ENCODE data around the gene TNKS2.

Gene TNKS2

DNA sequence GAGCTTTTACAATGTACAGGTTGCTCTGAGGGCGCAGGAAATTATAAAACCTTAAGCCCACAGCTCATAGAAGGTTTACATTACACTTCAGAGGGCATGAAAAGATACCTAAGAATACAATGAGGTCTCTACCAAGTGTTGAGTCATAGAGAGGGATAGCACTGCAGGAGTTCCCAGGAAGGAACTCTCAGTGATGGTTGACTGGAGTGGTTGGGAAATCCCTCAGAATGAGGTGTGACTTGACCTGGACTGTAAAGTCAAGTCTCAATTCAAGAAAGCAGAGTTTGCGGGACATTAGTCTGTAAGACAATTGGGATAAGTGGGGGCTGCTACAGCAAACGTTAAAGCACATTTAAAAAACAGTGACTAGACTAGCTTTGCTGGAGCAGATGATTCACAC is 21.9 kb downstream of the TNKS2 start:
- TF ChIP-seq TAF1 (IDR thresholded peaks at IDR 0.05; ENCODE audit: borderline replicate concordance, low read depth, low read length) = no peak
- no peak for TF ChIP-seq POLR2AphosphoS5 (IDR thresholded peaks at IDR 0.05; ENCODE audit: low read depth, low read length)
- TF ChIP-seq POLR2A (IDR thresholded peaks at IDR 0.05; ENCODE audit: low read depth, low read length) = no peak
- DNase-seq (ENCODE audit: insufficient read length) = no peak
- FAIRE-seq = no peak

DNA sequence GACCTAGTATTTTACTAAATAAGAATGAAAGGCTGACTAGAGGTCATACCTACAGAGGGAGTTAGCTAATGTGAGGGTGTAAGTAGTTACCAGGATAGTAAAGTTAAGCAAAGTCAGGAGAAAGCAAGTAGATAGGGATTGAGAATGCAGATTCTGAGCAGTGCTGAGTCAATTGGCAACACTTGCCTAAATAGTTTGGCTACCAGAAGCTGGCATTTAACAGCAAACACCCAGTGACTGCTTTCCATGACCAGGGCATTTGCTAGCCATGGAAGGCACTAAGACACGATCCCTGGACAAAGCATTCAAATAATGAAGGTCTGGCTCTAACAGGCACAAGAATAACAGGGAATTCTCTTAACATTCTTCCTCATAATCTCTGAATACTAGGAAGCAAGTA is 25.9 kb downstream of the TNKS2 start:
- no peak for FAIRE-seq

DNA sequence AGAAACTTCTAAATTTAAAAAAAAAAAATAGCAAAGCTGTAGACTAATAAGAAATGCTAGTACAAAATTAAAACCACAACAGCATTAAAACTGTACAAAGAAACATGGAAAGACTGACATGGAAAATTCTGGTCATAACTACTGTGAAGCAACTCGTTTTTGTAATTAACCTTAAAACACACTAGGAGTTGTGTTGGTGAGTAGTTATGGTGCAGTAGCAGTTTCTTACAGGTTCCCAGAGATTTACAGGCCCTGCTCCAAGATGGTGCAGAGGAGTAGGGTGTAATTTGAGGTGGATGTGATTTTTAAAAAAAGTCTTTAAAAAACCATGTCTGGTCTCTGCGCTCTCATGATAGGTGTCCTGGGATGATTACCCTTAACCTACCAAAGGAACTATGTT is 31.0 kb downstream of the TNKS2 start:
- FAIRE-seq = no peak
- TF ChIP-seq TAF1 (IDR thresholded peaks at IDR 0.05; ENCODE audit: borderline replicate concordance, low read depth, low read length) = no peak
- no peak for TF ChIP-seq POLR2A (IDR thresholded peaks at IDR 0.05; ENCODE audit: low read depth, low read length)
- TF ChIP-seq POLR2AphosphoS5 (IDR thresholded peaks at IDR 0.05; ENCODE audit: low read depth, low read length) = no peak
- DNase-seq (ENCODE audit: insufficient read length) = no peak

More for the DNA sequence above, 25.9 kb downstream of the TNKS2 start:
- no peak for DNase-seq (ENCODE audit: insufficient read length)
- TF ChIP-seq TAF1 (IDR thresholded peaks at IDR 0.05; ENCODE audit: borderline replicate concordance, low read depth, low read length) (no peak), POLR2AphosphoS5 (IDR thresholded peaks at IDR 0.05; ENCODE audit: low read depth, low read length) (no peak), POLR2A (IDR thresholded peaks at IDR 0.05; ENCODE audit: low read depth, low read length) (no peak)

DNA sequence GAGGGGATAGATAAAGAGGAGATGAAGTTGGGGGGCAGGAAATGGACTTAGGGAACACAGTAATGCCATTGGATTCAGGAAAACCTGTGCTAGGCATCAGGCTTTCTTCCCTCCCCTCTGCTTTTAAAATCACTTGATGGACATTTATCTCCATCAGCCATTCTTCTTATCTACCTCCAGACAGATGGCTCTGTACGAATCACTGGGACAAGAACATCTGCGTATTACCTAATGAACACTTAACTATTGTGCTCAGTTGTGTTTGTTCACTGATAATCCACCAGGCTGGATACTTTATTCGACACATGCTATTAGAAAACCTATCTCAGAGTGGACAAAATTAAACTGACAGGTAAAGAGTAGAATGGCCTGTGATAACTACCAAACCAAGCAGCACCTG is 40.0 kb downstream of the TNKS2 start:
- DNase-seq (ENCODE audit: insufficient read length) (no peak), FAIRE-seq (no peak)
- TF ChIP-seq TAF1 (IDR thresholded peaks at IDR 0.05; ENCODE audit: borderline replicate concordance, low read depth, low read length) (no peak), POLR2A (IDR thresholded peaks at IDR 0.05; ENCODE audit: low read depth, low read length) (no peak), POLR2AphosphoS5 (IDR thresholded peaks at IDR 0.05; ENCODE audit: low read depth, low read length) (no peak)

DNA sequence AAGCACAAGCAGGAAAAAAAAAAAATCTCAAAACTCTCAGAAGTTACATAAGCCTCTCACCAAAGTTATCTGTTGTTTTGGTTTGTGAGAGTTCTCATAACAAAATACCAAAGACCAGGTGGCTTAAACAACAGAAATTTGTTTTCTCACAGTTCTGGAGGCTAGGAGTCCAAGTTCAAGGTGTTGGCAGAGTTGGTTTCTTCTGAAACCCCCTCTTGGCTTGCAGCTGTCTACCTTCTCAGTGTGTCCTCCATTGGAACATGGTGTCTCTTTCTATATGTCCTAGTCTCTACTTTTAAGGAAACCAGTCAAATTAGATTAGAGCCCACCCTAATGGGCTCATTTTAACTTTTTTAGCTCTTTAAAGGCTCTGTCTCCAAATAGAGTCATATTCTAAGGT is 44.9 kb downstream of the TNKS2 start:
- TF ChIP-seq POLR2A (IDR thresholded peaks at IDR 0.05; ENCODE audit: low read depth, low read length) = no peak
- TF ChIP-seq POLR2AphosphoS5 (IDR thresholded peaks at IDR 0.05; ENCODE audit: low read depth, low read length) = no peak
- no peak for TF ChIP-seq TAF1 (IDR thresholded peaks at IDR 0.05; ENCODE audit: borderline replicate concordance, low read depth, low read length)
- no peak for DNase-seq (ENCODE audit: insufficient read length)

DNA sequence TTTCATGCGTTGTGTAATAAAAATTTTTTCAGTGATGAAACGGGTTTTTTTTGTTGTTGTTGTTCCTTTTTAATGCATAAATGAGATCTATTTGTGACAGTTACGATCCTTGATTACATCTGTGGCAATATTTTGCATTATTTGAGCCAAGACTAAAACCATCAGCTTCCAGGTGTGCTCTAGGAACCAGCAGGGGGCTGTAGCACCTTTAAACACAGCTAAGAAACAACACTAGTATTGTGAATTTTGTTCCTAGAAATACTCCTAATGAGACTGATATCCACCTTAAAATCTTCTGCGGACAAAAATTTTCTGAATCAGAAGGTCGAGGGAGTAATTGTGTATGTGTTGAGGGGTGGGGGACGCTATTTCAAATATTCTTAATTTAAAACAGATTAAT is 58.4 kb downstream of the TNKS2 start:
- DNase-seq (ENCODE audit: insufficient read length) (no peak), FAIRE-seq (peak; percentile 36)
- no peak for TF ChIP-seq POLR2A (IDR thresholded peaks at IDR 0.05; ENCODE audit: low read depth, low read length)
- no peak for TF ChIP-seq POLR2AphosphoS5 (IDR thresholded peaks at IDR 0.05; ENCODE audit: low read depth, low read length)
- TF ChIP-seq TAF1 (IDR thresholded peaks at IDR 0.05; ENCODE audit: borderline replicate concordance, low read depth, low read length) = no peak

More for the DNA sequence above, 44.9 kb downstream of the TNKS2 start:
- no peak for FAIRE-seq

DNA sequence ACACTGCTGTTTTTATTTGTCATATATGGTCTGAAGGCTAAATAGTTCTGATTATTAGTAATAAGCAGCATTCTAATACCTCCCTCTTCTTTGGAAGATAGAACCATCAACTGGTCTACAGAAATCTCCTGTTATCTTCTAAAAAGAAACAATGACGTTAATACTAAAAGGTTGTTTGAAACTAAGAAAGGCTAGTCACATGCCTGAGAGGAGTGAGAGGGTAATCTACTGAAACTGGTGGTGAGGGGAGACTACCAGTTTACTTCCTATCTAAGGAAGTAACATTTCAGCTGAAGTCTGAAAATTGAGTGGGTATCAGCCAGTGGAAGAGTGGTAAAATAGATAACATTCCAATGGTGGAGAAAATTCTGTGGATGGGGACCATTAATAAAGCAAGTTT is 62.7 kb downstream of the TNKS2 start:
- TF ChIP-seq POLR2A (IDR thresholded peaks at IDR 0.05; ENCODE audit: low read depth, low read length) = no peak
- no peak for TF ChIP-seq POLR2AphosphoS5 (IDR thresholded peaks at IDR 0.05; ENCODE audit: low read depth, low read length)
- TF ChIP-seq TAF1 (IDR thresholded peaks at IDR 0.05; ENCODE audit: borderline replicate concordance, low read depth, low read length) = no peak
- FAIRE-seq = no peak
- DNase-seq (ENCODE audit: insufficient read length) = no peak

DNA sequence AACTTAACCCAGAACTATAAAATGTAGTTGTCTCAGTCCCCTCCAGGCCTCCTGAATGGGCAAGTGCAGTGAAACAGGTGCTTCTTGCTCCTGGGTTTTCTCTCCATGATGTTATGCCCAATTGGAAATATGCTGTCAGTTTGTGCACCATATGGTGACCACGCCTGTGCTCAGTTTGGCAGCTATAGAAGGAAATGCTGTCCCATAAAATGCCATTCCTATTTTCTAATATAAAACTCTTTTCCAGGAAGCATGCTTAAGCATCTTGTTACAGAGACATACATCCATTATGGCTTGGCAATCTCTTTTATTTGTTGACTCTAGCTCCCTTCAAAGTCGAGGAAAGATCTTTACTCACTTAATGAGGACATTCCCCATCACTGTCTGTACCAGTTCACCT is 65.9 kb downstream of the TNKS2 start:
- FAIRE-seq = no peak
- TF ChIP-seq TAF1 (IDR thresholded peaks at IDR 0.05; ENCODE audit: borderline replicate concordance, low read depth, low read length) (no peak), POLR2A (IDR thresholded peaks at IDR 0.05; ENCODE audit: low read depth, low read length) (no peak), POLR2AphosphoS5 (IDR thresholded peaks at IDR 0.05; ENCODE audit: low read depth, low read length) (no peak)
- no peak for DNase-seq (ENCODE audit: insufficient read length)

DNA sequence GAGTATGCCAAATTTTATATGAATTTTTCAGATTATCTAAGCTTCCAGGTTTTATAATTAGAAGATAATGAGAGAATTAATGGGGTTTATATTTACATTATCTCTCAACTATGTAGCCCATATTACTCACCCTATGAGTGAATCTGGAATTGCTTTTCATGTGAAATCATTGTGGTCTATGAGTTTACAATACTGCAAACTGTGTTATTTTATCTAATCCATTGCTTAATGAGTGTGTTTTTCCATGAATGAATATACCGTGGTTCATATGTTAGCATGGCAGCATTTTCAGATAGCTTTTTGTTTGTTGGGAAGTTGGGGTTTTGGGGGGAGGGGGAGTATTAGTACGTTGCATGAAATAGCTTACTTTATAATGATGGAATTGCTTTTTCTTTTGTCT is 66.5 kb downstream of the TNKS2 start:
- no peak for FAIRE-seq
- no peak for DNase-seq (ENCODE audit: insufficient read length)

DNA sequence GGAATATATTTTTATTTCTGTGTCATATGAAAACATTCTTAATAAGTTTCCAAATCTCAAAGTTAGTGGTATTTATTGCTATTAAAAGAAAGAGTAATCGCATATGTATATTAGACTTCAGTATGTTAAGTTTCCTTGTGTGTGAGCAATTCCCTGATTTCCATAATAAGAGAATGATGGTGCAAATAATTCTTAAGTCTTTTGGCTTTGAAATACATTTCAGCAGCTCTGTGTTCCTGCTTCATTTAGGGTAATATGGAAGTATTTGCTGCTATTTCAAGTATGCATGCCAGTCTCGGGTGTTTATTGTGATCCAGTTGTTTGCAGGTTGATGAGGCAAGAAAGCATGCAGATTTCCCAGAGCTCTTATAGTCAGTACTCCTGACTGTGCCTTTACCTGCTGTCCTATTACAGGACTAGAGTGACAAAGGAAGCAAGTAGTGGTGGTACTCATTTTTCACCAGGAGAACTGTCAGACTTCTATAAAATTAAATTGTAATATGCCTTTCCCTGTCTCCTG is 67.4 kb downstream of the TNKS2 start:
- no peak for TF ChIP-seq POLR2A (IDR thresholded peaks at IDR 0.05; ENCODE audit: low read depth, low read length)
- no peak for TF ChIP-seq POLR2AphosphoS5 (IDR thresholded peaks at IDR 0.05; ENCODE audit: low read depth, low read length)
- TF ChIP-seq TAF1 (IDR thresholded peaks at IDR 0.05; ENCODE audit: borderline replicate concordance, low read depth, low read length) = no peak
- no peak for DNase-seq (ENCODE audit: insufficient read length)
- FAIRE-seq = no peak

More for the DNA sequence above, 66.5 kb downstream of the TNKS2 start:
- TF ChIP-seq POLR2AphosphoS5 (IDR thresholded peaks at IDR 0.05; ENCODE audit: low read depth, low read length) (no peak), TAF1 (IDR thresholded peaks at IDR 0.05; ENCODE audit: borderline replicate concordance, low read depth, low read length) (no peak), POLR2A (IDR thresholded peaks at IDR 0.05; ENCODE audit: low read depth, low read length) (no peak)

DNA sequence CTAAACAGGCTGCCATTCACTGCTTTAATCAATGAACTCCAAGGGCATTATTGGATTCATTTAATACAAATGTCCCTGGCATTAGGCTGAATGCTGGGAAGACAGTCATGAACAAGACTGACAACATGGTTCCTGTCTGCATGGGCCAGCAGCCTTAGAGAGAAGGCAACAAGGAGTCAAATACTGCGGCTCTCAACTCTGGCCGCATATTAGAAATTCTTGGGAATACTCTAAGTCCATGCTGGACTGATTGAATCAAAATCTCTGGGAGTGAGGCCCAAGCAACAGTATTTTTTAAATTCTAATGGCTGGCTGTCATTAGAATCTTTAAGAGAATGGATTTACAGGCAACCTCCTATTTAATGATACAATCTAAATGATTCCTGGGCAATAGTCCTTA is 76.9 kb downstream of the TNKS2 start:
- TF ChIP-seq TAF1 (IDR thresholded peaks at IDR 0.05; ENCODE audit: borderline replicate concordance, low read depth, low read length) (no peak), POLR2A (IDR thresholded peaks at IDR 0.05; ENCODE audit: low read depth, low read length) (no peak), POLR2AphosphoS5 (IDR thresholded peaks at IDR 0.05; ENCODE audit: low read depth, low read length) (no peak)
- DNase-seq (ENCODE audit: insufficient read length) (no peak), FAIRE-seq (no peak)

DNA sequence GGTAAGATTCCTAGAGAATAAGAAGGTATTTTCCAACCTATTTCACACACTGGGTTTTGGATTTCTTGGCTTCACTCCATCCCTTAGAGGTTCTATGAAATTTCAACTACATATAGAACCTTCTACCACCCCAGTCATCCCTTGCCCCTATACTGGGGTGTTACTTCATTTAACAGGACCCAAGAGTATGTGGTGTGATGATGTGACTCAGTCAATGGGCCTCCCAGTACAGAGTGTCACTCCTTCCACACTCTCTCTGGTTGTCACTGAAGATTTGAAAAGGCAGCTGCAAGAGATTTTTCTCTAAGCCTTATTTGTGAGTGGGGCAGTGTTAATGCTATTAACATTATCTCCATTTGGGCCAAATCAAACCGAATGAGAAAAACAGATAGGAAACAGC is 77.6 kb downstream of the TNKS2 start:
- FAIRE-seq (no peak), DNase-seq (ENCODE audit: insufficient read length) (no peak)
- no peak for TF ChIP-seq POLR2A (IDR thresholded peaks at IDR 0.05; ENCODE audit: low read depth, low read length)
- TF ChIP-seq TAF1 (IDR thresholded peaks at IDR 0.05; ENCODE audit: borderline replicate concordance, low read depth, low read length) = no peak
- TF ChIP-seq POLR2AphosphoS5 (IDR thresholded peaks at IDR 0.05; ENCODE audit: low read depth, low read length) = no peak

Data from GM12892 (cell line).